Stimulated activated CD8-positive, alpha-beta memory T cell treated with anti-CD3 and anti-CD28 coated beads, Interleukin-4, amount 100 ng/mL, for 48 hours (primary cell): ENCODE results near the gene SOAT2.

Source experiments
- DNase-seq: peaks from one replicate; pipeline ENCODE4 v3.0.0-alpha.2; 2020

SOAT2 gene

GRCh38 chr12:53102883-53103807 is at the start of gene SOAT2:
Gene SOAT2, plus strand, starts transcription at chr12:53103486. Its CDS starts 92 bp downstream, at chr12:53103578.
- peak; percentile 73 for DNase-seq

DNA sequence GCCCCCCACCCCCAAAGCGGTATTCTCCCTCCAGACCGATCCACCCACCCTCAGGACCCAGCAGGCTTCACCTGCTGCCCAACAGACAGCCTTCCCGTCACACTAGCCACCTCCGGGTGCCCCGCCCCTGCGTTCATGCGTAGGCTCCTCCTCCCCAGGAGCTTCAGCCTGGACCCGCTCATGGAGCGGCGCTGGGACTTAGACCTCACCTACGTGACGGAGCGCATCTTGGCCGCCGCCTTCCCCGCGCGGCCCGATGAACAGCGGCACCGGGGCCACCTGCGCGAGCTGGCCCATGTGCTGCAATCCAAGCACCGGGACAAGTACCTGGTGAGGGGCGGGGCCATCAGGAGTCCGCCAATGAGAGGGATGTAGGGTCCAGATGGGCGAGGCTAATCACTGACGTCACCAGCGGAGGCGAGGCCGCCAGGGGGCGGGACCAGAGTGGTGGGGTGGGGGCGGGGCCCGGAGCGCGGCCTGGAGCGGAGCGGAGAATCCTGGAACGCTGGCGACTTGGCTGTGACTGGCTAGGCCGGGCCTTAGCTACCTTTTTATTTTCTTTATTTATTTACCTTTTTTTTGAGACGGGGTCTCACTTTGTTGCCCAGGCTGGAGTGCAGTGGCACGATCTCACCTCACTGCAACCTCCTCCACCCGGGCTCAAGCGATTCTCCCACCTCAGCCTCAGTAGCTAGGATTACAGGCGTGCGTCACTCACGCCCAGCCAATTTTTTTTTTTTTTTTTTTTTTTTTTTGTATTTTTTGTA is 49.0 kb upstream of the SOAT2 start:
- DNase-seq, result peak; percentile 96

DNA sequence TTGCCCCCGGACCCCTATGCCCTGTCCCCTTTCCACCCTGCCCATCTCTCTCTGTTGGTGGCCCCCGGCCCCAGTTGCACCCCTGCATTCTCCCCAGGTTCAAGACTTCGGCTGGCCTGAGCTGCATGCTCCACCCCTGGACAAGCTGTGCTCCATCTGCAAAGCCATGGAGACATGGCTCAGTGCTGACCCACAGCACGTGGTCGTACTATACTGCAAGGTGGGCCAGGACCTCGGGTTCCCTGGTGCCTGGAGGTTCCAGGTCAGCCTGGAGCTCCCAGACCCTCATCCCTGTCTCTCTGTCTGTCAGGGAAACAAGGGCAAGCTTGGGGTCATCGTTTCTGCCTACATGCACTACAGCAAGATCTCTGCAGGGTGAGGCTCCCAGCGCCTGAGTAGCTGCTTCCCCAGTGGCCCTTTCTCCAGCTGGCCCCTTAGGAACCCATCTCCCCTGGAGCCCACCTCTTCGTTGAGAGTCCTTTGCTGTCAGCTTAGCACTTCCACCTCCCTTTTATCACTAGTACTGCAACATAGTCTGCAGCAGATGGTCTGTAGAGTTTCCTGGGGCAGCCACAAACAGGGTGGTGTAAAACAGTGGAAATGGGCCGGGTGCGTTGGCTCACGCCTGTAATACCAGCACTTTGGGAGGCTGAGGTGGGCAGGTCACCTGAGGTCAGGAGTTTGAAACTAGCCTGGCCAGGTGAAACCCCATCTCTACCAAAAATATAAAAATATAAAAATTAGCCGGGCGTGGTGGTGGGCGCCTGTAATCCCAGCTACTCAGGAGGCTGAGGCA is 47.6 kb upstream of the SOAT2 start:
- DNase-seq, result no peak

GRCh38 chr12:53056296-53056695 is 47.0 kb upstream of the SOAT2 start:
- DNase-seq, result no peak

DNA sequence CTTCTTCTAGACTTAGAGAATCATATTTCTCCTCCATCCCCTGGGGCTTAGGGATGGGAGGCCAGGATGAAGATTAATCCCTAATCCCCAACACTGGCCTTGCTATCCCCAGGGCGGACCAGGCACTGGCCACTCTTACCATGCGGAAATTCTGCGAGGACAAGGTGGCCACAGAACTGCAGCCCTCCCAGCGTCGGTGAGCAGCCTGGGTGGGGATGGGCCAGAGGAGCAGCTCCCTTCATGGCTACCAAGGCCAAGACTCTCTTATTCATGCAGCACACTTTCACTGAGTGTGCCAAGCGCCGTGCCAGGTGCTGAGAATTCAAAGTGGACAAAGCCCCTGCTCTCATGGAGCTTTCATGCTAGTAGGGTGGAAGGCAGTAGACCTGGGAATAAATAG is 46.4 kb upstream of the SOAT2 start:
- no peak for DNase-seq

DNA sequence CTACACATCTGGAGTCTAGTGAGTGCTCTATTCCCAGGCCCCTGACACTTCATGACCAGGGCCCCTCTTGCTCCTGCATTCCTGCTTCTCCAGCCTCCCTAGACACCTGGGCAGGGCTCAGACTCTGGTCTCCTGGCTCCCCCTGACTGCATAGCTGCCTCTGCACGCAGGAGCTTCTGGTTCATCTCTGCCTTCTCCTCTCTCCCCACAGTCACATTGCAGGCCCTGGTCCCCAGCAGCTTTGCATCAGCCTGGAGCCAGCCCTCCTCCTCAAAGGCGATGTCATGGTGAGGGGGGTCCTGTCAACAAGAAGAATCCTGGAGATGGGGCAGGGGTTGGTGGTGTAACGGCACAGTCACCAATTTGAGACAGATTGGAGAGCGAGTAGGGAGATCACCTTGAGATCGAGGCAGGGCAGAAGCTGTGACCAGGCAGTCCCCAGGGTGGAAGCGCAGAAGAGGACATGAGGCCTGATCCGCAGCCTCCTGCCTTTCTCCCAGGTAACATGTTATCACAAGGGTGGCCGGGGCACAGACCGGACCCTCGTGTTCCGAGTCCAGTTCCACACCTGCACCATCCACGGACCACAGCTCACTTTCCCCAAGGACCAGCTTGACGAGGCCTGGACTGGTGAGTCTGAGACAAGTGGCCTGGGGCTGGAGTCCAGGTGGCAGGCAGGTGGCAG is 45.3 kb upstream of the SOAT2 start:
- no peak for DNase-seq

DNA sequence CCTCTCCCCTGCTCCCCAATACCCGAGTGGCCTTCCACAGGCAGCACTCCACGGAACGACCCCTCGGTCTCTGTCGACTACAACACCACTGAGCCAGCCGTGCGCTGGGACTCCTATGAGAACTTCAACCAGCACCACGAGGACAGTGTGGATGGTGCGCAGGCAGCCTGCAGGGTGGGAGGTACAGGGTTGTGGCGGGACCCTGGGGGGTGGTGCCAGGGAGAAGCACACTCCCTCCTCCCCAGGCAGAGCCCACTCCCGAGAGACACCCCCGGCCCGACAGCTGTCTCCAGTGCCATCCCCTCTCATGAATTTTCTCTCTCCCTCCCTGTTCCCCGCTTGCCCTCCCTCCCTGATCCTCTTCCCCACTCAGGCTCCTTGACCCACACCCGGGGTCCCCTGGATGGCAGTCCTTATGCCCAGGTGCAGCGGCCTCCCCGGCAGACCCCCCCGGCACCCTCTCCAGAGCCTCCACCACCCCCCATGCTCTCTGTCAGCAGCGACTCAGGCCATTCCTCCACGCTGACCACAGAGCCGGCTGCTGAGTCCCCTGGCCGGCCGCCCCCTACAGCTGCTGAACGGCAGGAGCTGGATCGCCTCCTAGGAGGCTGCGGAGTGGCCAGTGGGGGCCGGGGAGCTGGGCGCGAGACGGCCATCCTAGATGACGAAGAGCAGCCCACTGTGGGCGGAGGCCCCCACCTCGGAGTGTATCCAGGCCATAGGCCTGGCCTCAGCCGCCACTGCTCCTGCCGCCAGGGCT is 44.4 kb upstream of the SOAT2 start:
- no peak for DNase-seq

GRCh38 chr12:53059434-53060063 is 43.7 kb upstream of the SOAT2 start:
- DNase-seq, result no peak

DNA sequence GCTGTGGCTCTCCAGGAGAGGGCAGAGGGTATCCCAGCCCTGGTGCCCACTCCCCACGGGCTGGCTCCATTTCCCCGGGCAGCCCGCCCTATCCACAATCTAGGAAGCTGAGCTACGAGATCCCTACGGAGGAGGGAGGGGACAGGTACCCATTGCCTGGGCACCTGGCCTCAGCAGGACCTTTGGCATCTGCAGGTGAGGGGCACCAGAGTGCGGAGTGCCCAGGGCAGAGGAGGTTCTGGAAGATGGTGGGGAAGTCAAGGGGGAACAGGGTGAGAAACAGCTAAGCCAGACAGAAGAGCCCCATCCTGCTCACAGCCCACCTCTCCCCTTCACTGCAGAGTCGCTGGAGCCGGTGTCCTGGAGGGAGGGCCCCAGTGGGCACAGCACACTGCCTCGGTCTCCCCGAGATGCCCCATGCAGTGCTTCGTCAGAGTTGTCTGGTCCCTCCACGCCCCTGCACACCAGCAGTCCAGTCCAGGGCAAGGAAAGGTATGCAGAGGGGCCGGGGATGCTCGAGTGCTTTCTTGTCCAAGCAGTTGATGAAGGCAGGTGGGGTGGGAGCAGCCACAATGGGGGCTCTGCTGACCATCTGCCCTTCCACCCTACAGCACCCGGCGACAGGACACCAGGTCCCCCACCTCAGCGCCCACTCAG is 43.1 kb upstream of the SOAT2 start:
- DNase-seq, result no peak

- no peak for DNase-seq
Observed at GRCh38 chr12:53060721-53061276, 42.5 kb upstream of the SOAT2 start.

DNA sequence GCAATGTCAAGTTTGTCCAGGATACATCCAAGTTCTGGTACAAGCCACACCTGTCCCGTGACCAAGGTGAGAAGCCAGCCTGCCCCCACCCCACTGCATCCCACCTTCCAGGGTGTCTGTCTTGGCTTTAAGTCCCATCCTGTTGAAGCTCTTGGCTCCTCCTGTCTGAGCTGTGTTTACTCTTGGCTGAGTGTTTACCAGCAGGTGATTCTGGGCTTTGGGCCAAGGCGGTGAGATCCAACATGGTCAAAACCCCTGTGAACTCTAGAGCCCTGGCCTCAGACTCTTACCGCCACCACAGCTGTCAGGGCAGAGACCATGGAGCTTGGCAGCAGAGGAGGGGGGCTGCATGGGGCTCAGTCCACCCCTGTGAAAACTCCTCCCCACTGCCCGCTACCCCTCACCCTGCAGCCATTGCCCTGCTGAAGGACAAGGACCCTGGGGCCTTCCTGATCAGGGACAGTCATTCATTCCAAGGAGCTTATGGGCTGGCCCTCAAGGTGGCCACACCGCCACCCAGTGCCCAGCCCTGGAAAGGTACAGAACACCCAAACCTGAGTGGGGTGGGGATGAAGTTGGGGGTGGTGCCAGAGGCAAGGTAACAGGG is 41.8 kb upstream of the SOAT2 start:
- no peak for DNase-seq

DNA sequence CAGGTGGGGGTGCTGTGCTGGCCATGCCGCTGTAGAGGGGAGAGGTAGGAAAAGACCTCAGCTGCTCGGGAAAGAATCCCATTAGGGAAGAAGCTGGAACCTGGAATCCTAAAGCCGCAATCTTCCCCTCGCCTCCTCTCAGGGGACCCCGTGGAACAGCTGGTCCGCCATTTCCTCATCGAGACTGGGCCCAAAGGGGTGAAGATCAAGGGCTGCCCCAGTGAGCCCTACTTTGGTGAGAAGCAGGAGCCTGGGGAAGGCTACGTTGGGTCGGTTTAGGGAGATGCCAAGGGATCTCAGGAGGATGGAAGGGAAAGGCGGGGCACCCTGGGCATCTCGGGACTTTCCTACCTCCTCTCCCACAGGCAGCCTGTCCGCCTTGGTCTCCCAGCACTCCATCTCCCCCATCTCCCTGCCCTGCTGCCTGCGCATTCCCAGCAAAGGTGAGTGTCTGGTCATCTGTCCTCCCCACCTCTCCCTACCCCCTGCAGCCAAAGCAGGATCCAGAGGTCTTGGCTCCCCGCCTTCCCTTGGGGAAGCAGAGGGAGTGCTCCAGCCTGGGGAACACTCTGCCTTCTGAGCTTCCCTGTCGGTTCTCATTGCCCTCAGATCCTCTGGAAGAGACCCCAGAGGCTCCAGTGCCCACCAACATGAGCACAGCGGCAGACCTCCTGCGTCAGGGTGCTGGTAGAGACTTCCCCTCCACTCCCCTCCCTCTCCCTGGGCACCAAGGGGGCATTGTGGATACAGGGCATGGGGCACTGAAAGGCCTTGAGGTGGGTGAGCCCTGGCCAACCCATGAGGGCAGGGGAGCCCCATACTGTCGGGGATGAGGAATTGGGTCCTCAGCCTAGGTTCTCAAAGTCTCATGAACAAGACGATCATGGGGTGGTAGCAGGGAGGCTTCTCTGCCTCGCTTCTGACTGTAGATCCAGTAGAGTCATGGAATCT is 41.0 kb upstream of the SOAT2 start:
- DNase-seq, result no peak

DNA sequence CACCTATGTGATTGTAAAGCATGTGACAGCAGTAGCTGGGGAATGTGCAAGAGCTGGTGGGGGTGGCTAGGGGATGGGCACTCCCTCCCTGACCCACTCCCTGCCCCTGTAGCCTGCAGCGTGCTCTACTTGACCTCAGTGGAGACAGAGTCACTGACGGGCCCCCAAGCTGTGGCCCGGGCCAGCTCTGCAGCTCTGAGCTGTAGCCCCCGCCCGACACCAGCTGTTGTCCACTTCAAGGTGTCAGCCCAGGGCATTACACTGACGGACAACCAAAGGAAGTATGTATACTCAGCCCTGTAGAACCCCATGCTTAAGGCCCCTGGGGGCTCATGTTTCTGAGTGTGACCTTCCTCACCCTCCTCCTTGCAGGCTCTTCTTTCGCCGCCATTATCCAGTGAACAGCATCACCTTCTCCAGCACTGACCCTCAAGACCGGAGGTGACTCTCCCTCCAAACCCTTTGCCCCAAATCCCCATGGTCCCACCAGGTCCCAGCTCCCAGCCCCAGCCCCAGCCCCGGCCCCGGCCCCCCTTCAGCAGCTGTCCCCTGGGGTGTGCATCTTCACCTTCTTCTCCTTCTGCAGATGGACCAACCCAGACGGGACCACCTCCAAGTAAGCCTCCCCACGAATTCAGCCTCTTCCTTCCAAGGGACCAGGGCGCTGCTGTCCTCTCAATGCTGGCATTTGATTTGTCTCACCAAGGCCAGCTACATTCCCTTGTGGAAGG is 40.1 kb upstream of the SOAT2 start:
- no peak for DNase-seq

DNA sequence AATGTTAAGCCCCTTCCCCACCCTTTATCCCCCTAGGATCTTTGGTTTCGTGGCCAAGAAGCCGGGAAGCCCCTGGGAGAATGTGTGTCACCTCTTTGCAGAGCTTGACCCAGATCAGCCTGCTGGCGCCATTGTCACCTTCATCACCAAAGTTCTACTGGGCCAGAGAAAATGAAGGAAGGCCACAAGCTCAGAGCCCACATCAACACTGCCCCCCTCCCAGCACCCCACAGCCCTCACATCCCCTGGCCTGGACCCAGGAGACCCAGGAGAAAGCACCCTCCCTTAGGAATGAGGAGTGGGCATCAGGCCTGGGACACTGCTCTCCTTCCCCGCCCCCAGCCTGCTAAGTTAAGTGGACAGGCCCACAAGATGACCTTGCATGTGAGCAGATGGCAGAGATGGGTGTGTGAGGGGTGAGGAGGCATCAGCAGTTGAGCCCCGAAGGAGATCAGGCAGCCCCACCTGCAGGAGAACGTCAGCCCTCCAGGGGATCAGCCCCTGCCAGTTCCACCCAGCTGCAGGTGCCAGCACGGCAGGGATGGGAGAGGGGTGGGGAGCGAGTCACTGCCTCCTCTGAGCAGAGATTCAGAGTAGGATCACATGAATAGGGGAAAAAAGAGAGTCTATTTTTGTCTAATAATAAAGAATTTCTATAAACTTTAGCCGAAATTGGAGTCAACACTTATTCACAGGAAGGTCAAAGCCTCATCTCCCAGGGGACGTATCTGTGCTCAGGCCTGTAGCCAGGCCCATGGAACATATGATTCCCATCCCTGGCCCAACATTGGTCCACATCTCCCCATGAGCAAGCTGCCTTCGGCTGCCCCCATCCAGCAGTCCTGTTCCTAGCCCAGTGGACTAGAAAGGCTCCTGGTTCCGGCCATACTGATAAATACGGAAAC is 39.3 kb upstream of the SOAT2 start:
- no peak for DNase-seq

DNA sequence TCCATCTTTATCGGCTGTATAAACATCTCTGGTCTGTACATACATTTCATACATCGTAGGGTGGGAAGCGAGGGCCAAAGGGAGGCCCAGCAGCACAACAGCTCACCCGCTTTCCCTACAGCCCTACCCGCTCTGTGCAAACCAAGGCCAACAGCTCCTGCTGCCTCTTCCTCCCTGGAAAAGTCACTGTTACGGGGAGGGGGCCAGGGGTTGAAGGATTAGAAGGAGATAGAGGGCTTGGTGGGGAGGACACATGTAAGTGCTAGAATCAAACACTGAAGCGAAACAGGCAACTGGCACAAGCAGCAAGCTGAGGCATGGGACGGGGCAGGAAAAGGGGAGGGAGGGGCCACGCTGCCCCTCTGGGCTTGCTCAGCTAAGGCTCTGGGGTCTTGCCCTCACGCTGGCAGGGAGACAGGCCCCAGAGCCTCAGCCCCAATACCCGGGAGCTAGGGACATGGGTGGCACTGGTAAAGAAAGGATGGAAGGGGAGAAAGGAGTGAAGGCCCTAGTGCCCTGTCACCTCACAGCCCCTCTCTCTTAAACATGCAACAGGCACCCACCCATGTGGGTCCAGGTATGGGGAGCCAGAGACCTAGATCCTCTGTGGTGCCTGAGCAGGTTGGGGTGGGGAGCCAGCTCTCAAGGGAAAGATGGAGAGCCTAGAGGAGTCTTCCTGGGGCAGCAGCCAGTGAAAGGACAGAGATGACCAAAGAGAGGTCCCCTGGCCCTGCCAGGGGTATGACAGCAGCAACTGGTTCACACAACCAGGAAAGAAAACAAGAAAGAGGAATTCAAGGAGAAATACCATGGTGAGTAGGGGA is 38.5 kb upstream of the SOAT2 start:
- no peak for DNase-seq

DNA sequence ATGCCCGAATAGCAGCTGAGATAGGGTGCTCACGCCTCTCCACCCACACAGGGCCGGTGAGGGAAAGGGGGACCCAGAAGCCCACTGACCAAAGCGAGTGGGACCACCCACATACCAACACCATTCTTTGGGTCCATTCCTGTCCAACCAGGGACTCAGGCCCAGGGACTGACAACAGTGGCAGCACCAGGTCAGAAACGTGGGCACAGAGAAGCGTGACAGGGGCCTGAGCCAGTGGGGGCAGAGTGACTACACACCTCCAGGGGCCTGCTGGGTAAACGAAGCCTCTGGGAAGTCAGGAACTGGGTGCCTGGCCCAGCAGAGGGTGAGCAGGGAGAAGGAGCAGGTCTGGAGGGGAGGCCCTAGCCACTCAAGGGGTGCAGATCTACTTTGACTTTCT is 37.8 kb upstream of the SOAT2 start:
- DNase-seq, result no peak
